ENCODE measurements around the gene USP36.

The USP36 gene

GRCh38 chr17:78808163-78808562 is 32.5 kb downstream of the USP36 start:
- peak; percentile 53 for DNase-seq

DNA sequence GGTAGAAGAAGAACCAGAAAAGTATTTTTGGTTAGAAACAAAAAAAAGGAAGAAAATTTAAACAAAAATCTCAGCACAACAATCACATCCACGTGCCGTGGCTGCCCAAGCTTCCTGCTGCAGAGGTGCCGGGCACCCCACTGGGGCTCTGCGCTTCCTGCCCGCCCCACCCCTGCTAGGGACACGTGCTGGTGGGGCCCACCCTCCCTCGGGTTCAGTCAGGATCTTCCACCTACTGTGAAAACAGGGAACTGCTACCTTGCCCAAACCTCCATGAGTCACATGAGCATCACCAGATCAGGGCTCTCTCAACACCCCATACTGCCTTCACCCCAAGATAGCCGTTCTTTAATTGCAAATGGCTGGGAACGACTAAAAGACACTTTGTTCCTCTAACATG is 34.2 kb downstream of the USP36 start:
- no peak for DNase-seq

DNA sequence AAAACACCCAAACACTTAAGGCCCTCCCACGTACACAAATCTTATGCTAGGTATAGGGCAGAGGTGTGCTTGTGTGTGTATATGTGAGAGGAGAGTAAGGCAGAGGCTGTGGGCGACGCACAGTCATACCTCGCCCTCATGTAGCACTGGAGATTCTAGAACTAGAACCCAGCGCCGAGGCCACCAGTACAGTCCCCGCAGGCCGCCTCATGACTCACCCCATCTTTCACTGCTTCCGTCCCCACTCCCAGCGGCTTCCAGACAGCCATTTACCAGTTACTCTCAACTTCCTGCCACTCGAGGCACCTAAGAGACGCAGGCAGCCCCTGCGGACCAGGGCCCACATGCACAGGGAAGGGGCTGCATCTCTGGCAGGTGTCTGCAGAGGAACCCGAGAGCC is 35.3 kb downstream of the USP36 start:
- no peak for DNase-seq

DNA sequence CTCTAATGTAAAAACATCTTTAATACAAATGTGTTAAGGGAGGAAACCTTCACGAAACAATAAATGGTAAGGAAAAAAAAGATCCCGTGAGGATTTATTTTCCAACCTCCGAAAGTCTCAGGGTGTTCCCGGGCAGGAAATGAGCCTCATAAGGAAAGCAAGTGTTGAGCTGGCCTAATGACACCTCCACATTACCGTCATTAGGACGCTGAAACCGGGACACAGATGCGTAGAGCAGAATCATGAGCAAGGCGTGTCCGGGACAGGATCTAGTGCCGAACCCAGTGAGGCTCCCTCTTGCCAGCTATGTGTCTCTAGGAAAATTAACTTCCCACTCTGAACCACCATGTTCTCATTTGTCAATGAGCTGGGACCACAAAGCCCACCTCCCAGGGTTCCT is 35.8 kb downstream of the USP36 start:
- no peak for DNase-seq

GRCh38 chr17:78803186-78803845 is 37.3 kb downstream of the USP36 start:
- DNase-seq, result no peak

- DNase-seq, result no peak
Measured at GRCh38 chr17:78802459-78802858, 38.2 kb downstream of the USP36 start.

GRCh38 chr17:78802008-78802407 is 38.6 kb downstream of the USP36 start:
- no peak for DNase-seq

- DNase-seq, result no peak
Measured at GRCh38 chr17:78800132-78800931, 40.3 kb downstream of the USP36 start.

- DNase-seq, result no peak
Measured at GRCh38 chr17:78798695-78799559, 41.7 kb downstream of the USP36 start.

GRCh38 chr17:78797691-78798585 is 42.7 kb downstream of the USP36 start:
- DNase-seq, result no peak

- no peak for DNase-seq
Measured at GRCh38 chr17:78797213-78797612, 43.4 kb downstream of the USP36 start.

GRCh38 chr17:78796517-78796900 is 44.1 kb downstream of the USP36 start:
- DNase-seq, result no peak

- no peak for DNase-seq
Measured at GRCh38 chr17:78795861-78796516, 44.6 kb downstream of the USP36 start.

GRCh38 chr17:78794864-78795640 is 45.6 kb downstream of the USP36 start:
- DNase-seq, result no peak

DNA sequence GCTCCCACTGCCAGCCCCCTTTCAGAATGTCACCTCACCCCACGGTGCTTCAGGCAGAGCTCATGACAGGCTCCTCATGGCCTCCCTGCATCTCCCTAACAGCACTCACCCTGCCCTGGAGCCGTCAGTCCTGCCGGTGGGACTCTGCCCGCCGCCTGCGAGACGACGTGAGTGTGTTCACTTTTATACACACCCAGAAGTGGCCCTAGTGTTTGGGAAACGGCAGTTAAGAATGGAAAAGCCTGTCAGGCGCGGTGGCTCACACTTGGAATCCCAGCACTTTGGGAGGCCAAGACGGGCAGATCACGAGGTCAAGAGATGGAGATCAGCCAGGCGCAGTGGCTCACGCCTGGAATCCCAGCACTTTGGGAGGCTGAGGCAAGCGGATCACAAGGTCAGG is 46.2 kb downstream of the USP36 start:
- DNase-seq, result no peak

DNA sequence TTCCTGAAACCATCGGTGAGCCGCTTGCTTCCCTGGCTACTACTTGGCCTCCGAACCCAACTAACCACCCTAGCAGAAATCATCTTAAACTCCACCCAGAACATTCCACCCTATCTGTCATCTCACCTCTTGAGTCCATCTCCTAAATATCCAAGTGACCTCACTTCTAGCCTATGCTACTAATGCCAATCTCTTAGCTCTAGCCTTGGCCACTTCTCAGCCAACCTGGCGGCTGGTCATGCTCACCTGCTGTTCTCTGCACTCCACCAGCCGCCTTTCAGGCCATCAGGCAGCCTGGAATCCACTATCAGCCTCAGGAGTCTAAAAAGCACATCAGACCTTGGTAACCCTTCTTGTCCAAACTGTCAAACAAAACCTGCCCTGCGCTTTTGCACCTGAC is 46.6 kb downstream of the USP36 start:
- DNase-seq, result no peak

GRCh38 chr17:78793415-78793814 is 47.2 kb downstream of the USP36 start:
- DNase-seq, result no peak

DNA sequence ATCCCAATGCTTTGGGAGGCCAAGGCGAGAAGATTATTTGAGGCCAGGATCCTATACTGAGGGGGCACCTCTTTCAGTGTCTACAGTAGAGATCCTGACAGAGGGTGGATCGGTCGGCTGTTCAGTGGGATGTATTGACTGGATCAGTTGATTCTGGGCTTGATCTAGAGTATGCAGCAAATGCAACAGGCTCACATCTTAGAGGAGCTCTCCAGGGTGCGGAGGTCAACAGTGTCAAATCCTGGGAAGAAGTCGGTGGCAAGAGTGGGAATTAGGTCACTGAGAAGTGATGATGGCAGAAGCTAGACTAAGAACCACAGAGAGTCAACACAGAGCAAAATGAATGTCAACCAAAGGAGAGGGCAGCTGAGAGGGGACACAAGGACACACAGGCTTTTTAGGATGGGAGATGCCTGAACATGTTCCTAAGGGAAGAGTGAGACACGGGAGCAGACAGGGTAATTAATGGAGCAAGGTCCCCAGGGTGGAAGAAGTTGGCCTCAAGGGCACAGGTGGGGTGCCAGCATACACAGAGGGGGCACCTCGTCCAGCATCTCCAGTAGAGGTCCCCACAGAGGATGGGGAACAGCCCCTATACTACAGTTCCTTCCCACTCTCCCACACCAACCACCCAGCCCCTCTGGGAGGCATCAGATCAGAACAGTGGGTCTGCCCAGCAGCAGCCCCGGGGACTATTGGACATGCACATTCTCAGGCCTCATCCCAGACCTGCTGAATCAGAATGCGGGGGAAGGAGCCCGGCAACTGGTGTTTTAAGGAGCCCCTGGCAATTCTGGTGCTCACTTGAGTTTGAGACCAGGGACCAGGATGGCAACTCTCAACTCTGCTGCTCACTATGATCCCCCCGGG is 48.5 kb downstream of the USP36 start:
- no peak for DNase-seq

DNA sequence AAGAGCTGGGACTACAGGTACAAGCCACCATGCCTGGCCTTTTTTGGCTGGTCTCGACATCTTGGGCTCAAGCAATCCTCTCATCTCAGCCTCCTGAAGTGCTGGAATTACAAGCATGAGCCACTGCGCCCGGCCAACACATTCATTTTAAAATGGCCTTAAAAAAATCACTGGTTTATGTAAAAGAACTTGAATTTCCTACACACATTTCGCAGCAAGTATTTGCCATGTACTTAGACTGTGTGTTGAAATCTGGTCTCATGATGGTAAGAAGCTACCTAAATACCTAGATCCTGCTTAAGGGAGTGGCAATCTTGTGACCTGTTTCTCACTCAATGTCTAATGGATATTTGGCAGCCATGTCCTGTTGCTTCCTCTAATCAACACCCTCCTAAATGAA is 50.1 kb downstream of the USP36 start:
- no peak for DNase-seq

DNA sequence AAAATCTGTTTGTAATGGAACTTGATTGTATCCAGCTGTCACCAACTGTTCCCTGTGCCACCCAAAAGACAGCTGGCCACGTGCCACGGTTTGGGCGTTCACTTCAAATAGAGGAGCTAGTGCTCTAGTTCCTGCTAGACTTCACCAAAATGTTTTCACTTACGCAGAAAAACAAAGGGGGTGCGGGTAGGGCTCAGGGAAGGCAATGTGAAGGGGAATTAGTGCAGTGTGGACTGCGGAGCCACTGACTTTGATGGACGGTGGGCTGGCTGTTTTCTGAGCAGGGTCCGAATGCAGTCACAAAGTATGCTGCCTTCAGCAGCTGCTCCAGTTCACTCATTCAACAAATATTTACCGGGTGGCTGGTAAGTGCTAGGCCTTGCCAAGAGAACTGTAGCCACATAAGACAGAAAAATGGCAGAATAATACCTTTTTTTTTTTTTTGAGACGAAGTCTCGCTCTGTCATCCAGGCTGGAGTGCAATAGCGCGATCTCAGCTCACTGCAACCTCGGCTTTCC is 50.9 kb downstream of the USP36 start:
- peak; percentile 59 for DNase-seq
